Measurements from ENCODE around the gene GPR157. TPM values are rescaled to one million over a fixed set of nuclear protein-coding genes. Genes with fewer than 3 reads are reported as not detected.
A peak's percentile ranks its signal among the peaks of the same experiment; 100 is the strongest.
"Not testable (repeated sequence)": the region's sequence is repeated elsewhere in the genome, so short reads cannot be mapped to it uniquely, and the experiment has no call there.

Gene GPR157
- total RNA-seq = 12.2 TPM

DNA sequence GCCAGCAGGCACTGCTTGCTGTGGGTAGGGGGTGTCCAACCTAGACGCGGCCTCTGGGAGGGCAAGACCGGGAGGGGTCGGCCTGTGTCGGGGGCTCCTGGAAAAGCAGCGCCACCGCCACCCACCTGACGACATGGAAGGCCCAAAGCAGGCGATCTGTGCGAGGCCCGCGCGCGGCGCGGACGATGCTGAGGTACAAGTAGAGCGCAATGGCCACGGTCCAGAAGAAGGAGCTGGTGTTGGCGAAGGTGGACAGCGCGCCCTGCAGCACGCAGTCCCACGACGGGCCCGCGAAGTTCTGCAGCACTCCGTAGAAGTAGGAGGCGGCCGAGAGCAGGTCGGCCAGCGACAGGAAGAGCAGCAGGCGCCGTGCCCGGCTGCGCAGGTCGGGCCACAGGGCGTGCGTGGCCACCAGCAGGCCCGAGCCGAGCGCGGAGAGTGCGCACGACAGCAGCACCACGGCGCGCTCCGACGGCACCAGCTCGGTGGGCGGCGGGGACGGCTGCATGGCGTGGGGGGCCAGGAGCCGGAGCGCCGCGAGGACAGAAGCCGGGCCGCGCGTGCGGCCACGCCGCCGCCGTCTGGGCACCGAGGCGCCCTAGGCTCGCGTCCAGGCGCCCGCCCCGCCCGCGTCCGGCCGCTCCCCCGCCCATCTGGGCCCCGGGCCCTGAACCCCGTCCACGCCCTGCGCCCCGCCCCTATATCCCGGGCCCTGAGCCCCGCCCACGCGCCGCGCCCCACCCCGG lies at the start of gene GPR157:
GPR157 (minus strand) TSS at position 583 of the 746 bp plus-strand sequence; CDS start at position 508, 75 bp downstream.
- DNase-seq (ENCODE audit: low spot score) = peak; percentile 92

GRCh38 chr1:9174762-9175161 lies 45.9 kb upstream of the GPR157 start:
- DNase-seq (ENCODE audit: low spot score) = no peak

DNA sequence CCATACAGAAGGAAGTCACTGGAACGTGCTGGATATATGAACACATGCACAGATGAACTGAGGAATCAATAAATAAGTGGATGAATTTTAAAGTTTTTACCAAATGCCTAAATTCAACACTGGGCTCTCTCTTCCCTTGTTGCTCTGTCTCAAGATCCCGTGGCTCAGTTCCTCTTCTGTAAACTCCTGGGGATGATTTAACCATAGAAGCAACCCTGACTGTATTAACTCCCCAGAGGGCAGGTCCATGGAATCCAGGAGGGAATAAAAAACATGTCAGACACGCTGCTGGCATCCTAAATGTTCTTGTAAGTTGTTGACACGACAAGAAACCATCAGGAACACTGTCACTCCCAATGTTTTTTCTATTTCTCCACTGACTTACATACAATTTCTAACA lies 45.3 kb upstream of the GPR157 start:
- DNase-seq (ENCODE audit: low spot score) = no peak

GRCh38 chr1:9169601-9170137 lies 40.8 kb upstream of the GPR157 start:
- no peak for DNase-seq (ENCODE audit: low spot score)

- no peak for DNase-seq (ENCODE audit: low spot score)
These were observed 38.7 kb upstream of the GPR157 start for GRCh38 chr1:9167638-9168037.

GRCh38 chr1:9166289-9167235 lies 37.7 kb upstream of the GPR157 start:
- no peak for DNase-seq (ENCODE audit: low spot score)

DNA sequence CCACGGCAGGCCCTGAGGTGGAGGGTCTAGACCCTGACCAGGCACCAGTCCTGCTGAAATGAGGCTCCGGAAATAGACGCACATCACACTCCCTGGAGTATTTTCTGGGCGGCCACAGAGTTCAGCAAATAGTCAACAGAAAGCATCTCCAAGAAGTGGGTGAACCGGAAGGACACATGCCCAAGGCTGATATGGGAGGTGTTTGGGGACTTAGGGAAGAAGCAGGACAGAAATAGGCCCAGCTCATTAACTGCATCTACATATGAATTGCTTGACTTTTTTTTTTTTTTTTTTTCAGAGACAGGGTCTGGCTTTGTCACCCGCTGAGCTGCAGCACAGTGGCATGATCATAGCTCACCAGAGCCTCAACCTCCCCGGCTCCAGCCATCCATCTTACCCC lies 36.5 kb upstream of the GPR157 start:
- no peak for DNase-seq (ENCODE audit: low spot score)

GRCh38 chr1:9164919-9165318 lies 36.0 kb upstream of the GPR157 start:
- DNase-seq (ENCODE audit: low spot score) = no peak

DNA sequence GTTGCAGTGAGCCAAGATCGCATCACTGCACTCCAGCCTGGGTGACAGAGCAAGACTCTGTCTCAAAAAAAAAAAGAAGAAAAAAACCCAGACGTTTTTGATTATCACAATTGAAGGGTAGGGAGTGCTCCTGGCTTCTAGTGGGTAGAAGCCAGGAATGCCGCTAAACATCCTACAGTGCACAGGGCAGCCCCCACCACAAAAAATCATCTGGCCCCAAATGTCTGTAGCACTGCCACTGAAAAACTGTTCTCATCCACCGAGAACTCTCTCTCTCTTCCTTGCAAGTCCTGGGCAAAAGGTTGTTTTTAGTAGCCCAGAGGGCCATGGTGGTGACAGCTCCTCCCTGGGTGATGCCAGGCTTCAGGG lies 35.6 kb upstream of the GPR157 start:
- no peak for DNase-seq (ENCODE audit: low spot score)

DNA sequence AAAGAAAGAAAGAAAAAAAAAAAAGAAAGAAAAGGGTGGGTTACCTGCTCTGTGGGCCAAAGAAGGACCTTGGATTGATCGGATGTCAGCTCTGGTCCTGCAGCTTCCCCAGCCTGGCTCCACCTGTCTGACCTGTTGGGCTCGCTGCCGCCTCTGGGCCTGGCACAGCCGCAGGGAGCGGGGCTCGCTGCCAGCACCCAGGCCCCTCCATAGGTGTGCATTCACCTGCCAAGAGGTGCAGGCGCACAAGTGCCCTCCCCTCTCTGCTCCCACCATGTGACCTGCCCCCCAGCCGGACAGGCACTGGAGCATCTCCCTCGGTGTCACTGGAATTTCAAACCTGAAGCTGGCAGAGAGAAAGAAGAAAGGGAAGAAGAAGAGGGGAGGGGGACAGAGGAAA lies 33.1 kb upstream of the GPR157 start:
- no peak for DNase-seq (ENCODE audit: low spot score)

- DNase-seq (ENCODE audit: low spot score) = no peak
These were observed 32.4 kb upstream of the GPR157 start for GRCh38 chr1:9161342-9161741.

DNA sequence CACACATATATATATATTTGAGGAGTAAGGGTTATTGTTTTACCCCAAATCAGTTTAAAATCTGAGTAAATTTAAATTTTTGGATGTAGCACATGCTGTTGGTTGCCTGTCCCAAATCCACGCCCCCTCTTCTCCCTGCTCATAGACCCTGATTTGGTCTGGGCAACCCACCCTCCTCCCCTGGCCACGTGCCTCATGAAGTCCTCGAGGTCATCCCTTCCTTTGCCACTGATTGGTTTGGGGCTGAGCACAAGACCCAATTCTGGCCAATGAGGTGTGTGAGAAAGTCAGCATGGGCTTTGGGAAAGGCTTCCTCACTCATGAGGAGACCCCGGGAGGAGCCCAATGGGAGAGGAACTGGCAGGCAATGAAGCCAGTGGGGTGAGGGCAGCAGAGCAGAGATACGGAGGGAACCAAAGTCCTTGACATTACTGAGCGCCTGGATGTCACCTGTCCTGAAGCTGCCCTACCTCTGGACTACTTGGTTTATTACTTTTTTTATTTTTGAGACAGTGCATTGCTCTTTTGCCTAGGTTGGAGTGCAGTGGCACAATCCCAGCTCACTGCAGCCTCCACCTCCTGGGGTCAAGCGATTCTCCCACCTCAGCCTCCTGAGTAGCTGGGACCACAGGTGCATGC lies 31.3 kb upstream of the GPR157 start:
- DNase-seq (ENCODE audit: low spot score) = no peak

- no peak for DNase-seq (ENCODE audit: low spot score)
These were observed 27.0 kb upstream of the GPR157 start for GRCh38 chr1:9155879-9156278.

GRCh38 chr1:9155405-9155804 lies 26.5 kb upstream of the GPR157 start:
- DNase-seq (ENCODE audit: low spot score) = not testable (repeated sequence)

DNA sequence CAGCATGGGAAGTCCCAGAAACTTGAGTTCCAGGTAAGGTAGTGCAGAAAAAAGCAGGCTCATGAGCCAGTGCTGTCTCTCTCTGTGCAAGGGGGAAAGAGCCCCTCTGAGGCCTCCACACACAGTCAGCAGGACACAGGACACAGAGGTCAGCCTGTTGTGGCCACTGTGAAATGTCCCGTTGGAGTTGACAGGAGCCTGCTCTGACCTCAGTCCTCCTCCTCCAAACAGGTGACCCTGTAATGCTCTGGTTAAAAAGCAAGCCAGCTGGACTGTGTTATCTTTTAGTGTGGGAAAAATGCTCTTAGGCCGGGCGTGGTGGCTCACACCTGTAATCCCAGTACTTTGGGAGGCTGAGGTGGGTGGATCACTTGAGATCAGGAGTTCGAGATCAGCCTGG lies 24.2 kb upstream of the GPR157 start:
- no peak for DNase-seq (ENCODE audit: low spot score)

DNA sequence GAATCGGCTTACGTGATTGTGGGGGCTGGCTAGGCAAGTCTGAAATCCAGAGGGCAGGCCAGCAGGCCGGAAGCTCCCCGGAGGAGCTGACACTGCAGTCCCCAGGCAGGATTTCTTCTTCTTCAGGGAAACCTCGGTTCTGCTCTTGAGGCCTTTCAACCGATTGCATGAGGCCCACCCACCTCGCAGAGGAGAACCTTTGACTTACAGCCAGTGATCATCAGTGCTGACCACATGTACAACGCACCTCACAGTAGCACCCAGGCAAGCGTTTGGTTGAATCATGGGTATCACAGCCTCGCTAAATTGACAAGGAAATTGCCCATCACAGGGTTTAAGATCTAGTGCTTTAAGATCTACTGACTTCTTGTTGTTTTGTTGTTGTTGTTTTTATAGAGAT lies 23.6 kb upstream of the GPR157 start:
- no peak for DNase-seq (ENCODE audit: low spot score)

- DNase-seq (ENCODE audit: low spot score) = no peak
These were observed 22.5 kb upstream of the GPR157 start for GRCh38 chr1:9151328-9151860.

DNA sequence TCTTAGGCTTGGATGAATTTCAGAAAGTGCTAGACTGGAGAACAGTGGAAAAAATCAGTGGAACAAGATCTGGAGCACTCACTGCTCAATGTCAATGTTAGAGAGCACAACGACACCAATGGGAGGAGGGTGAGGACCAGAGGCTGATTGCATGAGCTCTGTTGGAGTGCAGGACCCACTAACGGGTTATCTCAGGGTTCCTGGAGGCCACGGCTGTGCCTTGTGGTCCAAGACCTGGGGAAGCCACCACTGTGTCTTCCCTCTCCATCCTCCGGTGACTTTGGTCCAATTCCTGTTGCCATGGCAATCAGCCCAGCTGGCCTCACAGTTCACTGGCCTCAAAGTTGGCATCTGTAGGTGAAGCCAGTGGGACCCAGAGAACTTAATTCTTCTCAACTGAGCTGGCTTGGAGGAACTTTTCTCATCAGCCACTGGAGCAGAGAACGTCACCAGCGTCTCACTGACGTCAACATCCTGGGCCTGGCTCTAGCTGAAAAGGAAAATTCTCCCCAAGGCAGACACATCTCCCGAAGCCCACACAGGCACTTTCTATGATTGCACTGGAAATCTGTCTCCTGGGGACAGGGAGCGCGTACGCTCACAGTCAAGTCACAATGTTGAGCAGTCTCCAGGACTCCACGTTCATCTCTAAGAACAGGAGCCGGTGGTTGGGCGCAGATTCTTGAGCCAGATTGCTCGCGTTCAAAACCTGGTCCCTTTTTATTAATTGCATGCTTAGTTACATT lies 21.9 kb upstream of the GPR157 start:
- DNase-seq (ENCODE audit: low spot score) = no peak

DNA sequence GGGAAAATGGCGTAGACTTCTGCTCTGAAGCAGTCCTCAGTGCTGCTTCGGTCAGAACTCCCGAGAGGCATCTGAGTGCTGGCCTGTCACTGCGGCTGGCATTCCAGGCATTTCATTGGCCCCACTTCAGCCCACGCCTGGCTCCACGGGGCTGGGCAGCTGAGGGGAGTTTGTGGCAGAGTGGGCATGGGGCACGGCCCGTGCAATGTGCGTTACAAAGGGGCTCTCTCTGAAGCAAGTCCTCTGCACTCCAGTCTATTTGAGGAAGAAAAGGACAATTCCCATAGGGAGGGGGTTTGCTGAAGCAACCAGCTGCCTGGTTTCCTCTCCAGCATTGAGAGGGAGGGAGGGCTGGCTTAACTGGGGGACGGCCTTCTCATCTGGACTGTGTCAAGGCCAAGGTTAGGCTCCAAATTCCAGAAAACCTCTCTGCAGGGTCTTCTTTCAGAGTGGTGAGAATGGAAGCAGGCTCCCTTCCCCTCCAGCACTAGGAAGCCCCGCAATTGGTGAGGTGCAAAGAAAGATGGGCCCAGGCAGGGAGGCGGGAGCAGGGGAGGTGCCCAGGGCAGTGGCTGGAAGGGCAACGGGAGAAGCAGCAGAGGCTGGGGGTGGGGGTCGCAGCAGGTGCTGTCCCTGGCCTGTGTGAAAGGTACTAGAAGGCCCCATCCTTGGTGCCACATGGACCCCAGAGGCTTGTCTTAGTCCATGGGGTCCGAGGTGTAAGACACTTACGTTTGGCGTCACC lies 21.1 kb upstream of the GPR157 start:
- no peak for DNase-seq (ENCODE audit: low spot score)

DNA sequence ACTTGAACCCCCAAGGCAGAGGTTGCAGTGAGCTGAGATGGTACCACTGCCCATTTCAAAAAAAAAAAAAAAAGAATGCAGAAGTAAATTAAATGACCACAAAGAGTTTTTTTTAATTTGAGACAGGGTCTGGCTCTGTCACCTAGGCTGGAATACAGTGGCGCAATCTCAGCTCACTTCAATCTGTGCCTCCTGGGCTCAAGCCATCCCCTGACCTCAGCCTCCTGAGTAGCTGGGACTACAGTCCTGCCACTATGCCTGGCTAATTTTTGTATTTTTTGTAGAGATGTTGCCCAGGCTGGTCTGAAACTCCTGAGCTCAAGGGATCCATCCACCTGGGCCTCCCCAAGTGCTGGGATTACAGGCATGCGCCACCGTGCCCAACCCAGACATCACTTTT lies 20.2 kb upstream of the GPR157 start:
- no peak for DNase-seq (ENCODE audit: low spot score)

DNA sequence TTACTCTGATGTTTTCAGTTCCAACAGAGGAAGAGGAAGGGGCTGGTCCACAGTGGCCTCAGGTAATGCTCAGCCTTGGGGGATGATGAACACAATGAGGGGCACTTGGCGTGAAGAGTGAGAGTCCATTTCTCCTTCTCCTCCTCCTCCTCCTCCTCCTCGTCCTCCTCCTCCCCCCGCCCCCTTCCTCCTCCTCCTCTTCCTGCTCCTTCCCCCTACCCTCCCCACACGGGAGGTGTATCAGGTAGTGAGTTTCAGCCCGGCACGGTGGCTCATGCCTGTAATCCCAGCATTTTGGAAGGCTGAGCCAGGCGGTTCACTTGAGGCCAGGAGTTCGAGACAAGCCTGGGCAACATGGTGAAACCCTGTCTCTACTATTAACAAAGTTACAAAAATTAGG lies 17.3 kb upstream of the GPR157 start:
- DNase-seq (ENCODE audit: low spot score) = no peak

Data from ureter (tissue), 1 donor.